UCSD-AML1 (cell line): ENCODE data around the gene MEGF8.

Experiments
- DNase-seq: peaks from one replicate; lab custom pipeline; 2025; ENCODE audit not compliant: unreplicated experiment; lab: John Stamatoyannopoulos, UW

MEGF8 gene

DNA sequence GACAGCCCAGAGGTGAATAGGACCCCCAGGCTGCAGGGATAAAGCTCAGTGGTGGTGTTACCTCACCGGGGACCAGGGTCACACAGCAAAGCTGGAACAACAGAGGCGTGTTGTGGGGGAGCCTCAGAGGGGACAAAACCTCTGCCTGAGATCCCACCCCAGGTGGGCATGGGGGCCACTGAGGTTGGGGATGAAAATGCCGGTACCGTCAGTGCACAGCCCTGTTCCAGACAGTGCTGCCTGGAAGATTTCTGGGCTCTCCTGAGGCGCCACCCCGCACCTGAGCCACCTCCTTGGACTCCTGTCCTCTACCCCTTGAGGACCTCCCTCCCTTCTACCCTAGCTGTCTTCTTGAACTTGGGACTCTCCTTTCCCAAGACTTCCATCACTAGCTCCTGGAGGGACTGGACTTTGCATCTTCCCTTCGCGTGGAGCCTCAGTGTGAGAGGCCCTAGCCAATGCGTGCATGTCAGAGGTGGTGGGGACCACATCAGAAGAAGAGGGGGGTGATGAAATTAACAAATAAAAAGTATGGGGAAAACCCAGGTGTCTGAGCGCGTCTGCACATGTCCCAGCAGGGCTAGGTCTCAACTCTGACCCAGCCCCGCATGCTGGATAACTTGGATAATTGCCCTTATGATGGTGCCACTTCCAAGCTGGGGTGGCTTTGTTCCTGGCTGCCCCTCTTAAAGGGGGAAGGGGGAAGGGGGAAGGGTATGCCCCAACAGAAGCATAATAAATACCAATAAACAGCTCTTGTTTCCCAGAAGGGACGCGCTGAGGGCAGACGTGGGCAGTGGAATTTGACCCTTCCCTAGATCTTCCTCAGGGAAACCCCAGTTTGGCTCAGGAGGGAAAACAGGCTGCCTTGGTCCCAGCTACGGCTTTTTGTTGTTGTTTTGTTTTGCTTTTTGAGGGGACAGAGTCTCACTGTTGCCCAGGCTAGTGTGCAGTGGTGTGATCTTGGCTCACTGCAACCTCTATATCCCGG is 53.1 kb downstream of the MEGF8 start:
- no peak for DNase-seq

GRCh38 chr19:42380155-42380554 is 54.7 kb downstream of the MEGF8 start:
- DNase-seq, result no peak

GRCh38 chr19:42386974-42387707 is 61.7 kb downstream of the MEGF8 start:
- DNase-seq, result peak; percentile 80

GRCh38 chr19:42388851-42389489 is 63.5 kb downstream of the MEGF8 start:
- DNase-seq, result no peak

DNA sequence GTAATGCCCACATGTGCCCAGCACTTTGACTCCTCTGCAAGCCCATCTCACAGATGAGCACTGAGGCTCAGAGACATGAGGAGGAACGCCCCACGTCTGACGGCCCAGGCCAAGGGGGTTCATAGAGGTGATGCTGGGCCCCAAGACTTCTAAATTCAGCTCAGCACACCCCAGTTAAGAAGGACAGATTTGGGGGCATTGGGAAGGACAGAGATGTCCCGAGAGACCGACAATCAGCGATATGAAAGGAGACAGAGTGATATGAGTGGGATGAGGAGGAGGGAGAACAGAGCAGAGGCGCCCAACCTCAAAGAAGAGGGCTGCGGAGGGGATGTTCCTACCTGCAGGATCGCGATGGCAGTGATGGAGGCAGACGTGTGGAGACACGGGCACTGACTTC is 64.5 kb downstream of the MEGF8 start, which contains the start of gene CNFN:
TSS of gene CNFN (minus strand) at position 399 of the 400 bp plus-strand sequence. CDS start 1,260 bp downstream, outside the sequence.
- no peak for DNase-seq

GRCh38 chr19:42392165-42392564 is 66.7 kb downstream of the MEGF8 start:
- DNase-seq, result no peak

DNA sequence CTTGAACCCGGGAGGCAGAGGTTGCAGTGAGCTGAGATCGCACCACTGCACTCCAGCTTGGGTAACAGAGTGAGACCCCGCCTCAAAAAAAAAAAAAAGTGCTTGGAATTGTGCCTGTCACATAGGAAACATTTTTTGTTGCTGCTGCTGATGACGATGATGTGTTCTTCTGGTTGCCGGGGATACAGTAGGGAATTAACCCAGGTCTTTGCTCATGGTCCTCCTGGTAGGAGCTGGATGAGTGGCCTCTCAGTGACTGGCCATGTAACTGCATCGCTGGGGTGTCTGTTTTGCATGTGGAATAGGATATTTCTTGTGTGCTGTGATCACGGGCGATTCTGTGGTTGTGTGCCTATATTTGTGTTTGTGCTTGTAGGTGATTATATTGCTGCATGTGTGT is 69.3 kb downstream of the MEGF8 start:
- no peak for DNase-seq

DNA sequence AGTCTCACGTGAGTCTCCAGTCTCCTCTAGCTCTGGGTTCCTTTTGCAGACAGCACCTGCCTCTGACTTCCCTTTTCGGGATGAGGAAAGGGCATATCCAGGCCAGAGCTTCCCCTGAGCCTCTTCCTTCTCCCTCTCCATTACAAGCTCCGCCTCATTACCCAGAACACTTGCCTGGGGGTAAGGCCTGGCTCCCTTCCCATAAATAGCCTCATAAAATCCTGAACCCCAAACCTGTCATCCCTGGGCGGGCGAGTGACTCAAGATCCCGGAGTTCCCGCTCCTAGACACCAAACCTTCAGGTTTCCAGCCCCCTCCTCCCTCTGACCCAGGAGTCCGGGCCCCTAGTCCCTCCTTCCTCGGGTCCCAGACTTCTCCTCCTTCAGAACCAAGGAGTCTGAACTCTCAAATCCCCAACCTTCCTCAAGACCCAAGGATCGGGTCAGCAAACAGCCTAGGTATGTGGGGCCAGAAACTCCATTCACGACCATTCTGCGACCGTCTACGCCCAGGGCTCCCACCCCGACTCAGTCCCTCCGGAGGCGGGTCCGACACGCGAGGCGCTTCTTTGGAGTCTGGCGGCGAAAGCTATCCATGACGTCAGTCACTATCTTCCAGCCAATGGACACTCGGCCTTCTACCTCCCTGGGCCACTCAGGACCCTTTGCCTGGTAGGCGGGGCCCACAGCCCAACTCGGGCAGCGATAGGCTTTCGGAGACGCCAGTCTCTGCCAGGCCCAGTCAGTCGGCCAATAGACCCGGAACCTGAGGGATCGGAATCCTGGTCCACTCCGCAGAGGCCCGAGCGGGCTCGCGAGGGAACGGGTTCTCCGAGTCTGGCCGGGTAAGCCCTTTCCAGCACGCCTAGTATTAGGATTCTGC is 71.2 kb downstream of the MEGF8 start:
- DNase-seq, result peak; percentile 99

DNA sequence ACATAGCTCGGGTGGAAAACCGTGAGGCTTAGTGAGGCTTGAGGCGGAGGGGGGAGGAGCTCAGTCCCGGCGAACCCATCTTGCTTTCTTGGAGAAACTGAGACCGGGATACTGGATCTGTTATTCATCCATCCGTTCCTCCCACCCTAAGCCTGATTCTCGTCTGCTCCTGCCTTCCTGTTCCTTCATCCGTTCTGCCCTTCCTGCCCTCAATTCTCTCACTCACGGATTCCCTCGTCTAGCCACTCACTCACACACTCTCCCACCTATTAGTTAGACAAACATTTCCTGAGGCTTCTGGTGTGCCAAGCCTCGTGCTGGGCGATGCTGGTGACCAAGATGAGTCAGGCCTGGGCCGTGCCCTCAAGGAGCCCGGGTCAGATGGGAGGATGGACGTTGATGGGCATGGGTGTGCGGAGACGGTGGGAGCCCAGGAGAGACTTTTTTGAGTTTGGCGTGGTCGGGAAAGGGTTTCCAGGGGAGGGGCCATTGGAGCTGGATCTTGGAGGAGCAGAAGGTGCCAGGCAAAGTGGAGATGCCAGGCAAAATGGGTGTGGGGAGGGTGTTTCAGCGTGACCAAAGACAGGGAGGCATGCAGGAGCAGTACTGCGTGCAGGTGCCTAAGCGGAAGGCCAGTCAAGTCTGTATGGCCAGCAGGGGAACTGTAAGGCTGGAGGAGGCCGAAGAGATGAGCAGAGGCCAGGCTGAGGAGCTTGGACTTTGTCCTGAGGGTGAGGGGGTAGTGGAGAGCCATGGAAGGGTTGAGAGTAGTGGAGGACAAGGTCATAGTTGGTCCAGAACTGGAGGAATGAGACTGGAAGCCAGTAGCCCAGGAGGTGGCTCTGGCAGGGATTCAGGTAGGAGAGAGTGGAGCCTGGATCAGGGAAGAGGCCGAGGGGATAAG is 72.1 kb downstream of the MEGF8 start:
- DNase-seq, result no peak

- no peak for DNase-seq
Observed at GRCh38 chr19:42400404-42400803, 75.0 kb downstream of the MEGF8 start.

DNA sequence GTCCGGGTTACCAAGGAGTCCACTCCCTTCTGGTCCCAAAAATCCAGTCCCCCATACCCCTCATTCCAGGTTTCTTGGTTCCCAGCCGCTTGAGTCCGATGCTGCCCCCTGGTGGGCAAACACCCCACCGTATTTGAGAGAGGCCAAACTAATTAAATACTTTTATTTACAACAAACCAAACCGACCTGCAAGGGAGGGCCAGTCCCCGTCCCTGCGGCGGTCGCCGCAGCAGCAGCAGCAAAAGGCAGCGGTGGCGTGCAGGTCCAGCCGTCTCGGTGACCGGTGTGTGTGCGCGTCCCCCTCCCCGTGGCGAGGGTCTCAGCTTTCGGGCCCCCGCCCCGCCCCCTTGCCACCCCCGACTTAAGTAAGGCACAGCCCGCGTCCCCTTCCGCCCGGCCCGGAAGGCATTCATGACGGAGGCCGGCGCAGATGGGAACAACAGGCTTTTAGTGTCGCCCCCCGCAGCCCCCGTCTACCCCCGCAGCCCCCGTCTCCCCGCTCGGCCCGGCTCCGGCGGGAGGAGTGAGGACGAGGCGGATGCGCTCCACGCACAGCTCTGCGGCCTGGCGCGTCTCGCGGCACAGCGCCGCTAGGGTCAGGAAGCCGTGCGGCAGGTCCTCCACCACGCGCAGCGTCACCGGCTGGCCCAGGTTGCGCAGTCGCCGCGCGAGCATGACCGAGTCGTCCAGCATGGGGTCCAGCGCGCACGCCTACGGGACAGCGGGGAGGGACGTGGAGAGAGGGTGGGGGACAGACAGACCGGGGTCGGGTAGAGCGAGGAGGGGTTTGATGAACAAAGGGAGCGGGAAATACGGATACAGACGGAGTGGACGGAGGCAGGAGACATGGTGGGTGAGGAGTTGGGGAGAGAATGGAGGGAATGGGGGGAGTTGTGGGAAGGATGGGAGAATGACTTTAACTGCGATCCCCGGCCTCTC is 76.2 kb downstream of the MEGF8 start:
- peak; percentile 67 for DNase-seq

- DNase-seq, result no peak
Observed at GRCh38 chr19:42402376-42403116, 77.1 kb downstream of the MEGF8 start.

DNA sequence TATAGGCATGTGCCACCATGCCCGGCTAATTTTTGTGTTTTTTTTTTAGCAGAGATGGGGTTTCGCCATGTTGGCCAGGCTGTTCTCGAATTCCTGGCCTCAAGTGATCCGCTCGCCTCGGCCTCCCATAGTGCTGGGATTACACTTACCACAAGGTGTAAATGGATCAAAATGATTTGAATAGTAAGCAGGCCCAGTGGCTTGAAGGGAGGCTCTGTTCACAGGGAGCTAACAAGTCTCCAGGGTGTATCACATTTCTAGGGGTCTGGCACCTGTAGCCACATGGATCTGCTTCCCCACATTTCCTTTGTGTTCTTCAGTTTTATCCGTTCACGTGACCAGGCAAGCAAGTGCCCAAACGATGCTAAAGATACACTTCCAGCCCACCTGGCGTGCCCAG is 78.2 kb downstream of the MEGF8 start:
- no peak for DNase-seq

GRCh38 chr19:42406111-42406510 is 80.7 kb downstream of the MEGF8 start:
- DNase-seq, result no peak

DNA sequence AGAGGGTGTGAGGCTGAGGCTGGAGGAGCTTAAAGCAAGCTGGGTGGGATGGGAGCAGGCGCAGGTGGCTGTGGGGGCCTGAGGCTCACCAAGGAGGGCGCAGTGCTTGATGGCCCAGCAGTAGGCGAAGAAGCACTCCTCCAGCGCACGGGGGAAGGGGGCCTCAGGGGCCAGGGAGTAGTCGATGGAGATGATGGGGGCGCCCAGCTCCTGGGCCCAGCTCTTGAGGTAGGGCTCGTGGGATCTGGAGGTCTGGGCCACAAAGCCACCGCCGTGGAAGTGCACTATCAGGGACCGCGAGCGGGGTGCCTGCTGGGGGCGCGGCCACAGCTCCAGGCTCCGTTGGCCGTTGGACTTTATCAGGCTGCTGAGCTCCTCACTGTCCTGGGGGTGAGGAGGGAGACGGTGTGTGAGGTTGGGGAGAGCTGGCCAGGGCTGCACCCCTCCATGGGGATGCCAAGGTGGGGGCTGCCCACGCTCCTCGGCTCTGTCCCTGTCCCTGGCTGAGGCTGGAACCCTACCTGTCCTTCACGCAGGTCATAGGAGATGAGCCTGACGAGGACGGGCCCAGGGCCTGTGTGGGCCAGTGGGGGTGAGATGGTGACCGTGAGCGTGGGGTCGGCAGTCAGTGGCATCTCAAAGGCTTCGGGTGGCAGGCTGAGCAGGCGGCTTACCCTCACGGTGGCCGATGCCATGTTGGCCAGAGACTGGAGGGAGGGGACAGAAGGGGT is 81.8 kb downstream of the MEGF8 start:
- no peak for DNase-seq

DNA sequence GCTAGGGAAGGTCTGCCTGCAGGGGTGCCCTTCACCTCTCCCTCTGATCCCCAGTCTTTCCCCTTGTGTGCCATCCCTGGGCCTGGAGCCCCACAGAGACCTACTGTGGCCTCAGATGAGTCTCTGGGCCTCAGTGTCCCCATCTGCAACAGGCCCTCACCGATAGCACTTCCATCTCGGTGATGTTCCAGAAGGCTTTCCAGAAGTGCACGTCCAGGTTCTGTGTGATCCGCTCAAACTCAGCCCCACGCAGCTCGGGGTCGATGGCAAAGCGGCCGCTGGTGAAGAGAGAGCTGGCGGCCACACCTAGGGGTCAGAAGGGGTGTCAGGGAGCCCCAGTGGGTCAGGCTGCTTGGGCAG is 82.4 kb downstream of the MEGF8 start:
- DNase-seq, result no peak

DNA sequence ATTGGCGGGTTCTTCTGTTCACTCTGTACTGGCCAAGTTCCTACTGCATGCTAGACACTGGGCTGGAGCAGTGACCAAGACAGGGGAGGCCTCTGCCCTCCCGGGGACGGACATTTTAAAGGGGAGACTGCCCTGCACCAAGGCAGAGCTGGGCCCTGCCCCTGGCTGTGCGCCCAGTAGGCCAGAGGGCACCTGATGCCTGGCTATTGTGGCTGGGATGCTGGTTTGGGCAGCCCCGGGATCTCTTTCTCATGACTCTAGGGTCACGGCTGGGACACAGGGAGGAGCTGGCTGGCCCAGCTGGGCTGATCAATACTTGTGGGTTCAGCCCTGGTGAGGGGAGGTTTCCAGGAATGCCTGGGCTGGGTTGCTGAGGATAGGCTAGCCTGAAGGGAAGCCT is 84.0 kb downstream of the MEGF8 start:
- DNase-seq, result no peak
